GM12891 (cell line): ENCODE measurements around the gene GPR55.

Experiments used
- POLR2A ChIP-seq: IDR thresholded peaks from 2 replicates; pipeline ENCODE4 v1.6.1; 2011; ENCODE audit warnings: low read depth, low read length, control low read depth
- POLR2AphosphoS5 ChIP-seq: IDR thresholded peaks from 2 replicates; pipeline ENCODE4 v1.6.1; 2011; ENCODE audit warnings: low read depth, low read length, control low read depth
- TAF1 ChIP-seq: IDR thresholded peaks from 2 replicates; pipeline ENCODE4 v1.6.1; 2011; ENCODE audit warnings: low read depth, low read length, control low read depth

DNA sequence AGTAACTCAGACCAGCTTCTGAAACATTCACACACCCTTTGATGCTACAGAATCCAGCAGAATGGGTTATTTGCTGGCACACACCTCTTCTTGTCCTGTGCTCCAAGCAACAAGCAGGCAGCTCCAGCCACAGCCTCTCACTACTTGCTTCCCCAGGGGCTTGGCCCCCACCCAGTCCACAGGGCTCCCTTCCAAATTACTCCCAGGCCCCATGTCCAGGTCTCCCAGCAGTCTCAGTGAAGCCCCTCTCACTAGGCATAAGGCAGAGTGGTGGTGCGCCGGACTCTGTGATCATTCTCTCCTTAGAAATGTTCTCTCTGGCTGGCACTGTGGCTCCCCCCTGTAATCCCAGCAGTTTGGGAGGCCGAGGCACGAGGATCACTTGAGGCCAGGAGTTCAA lies 34.4 kb downstream of the GPR55 start:
- TF ChIP-seq POLR2AphosphoS5 (no peak), POLR2A (no peak), TAF1 (no peak)
